NCI-H2029 treated with DMSO at 0.1 percent for 48 hours (cell line): Measurements from ENCODE around the gene EGFL8.

ENCODE experiments used
- DNase-seq: peaks from one replicate; lab custom pipeline; 2025; lab: John Stamatoyannopoulos, UW

EGFL8 gene

GRCh38 chr6:32167761-32168262 lies 3.4 kb downstream of the EGFL8 start:
- no peak for DNase-seq

- DNase-seq: no peak
These were observed 4.0 kb downstream of the EGFL8 start for GRCh38 chr6:32168350-32168749.

- no peak for DNase-seq
These were observed 4.6 kb downstream of the EGFL8 start for GRCh38 chr6:32168807-32169591.

- DNase-seq: no peak
These were observed 5.9 kb downstream of the EGFL8 start for GRCh38 chr6:32170294-32170693.

GRCh38 chr6:32171234-32171633 lies 6.8 kb downstream of the EGFL8 start:
- no peak for DNase-seq

GRCh38 chr6:32173051-32173727 lies 8.8 kb downstream of the EGFL8 start:
- no peak for DNase-seq

GRCh38 chr6:32174416-32174815 lies 10.0 kb downstream of the EGFL8 start:
- no peak for DNase-seq

- DNase-seq: no peak
These were observed 10.9 kb downstream of the EGFL8 start for GRCh38 chr6:32175322-32175710.

- DNase-seq: peak; percentile 82
These were observed 11.5 kb downstream of the EGFL8 start, which contains the start of gene AGPAT1 for GRCh38 chr6:32175711-32176475. TSS of gene AGPAT1 (minus strand) at chr6:32176084. CDS start at chr6:32171496, 4,588 bp downstream.

- peak; percentile 50 for DNase-seq
These were observed 12.2 kb downstream of the EGFL8 start for GRCh38 chr6:32176476-32177182.

GRCh38 chr6:32177183-32177787 lies 12.9 kb downstream of the EGFL8 start:
- DNase-seq: no peak

- DNase-seq: peak; percentile 100
These were observed 13.6 kb downstream of the EGFL8 start, which contains the start of gene RNF5 for GRCh38 chr6:32177788-32178546. TSS of gene RNF5 (plus strand) at chr6:32178405. CDS start at chr6:32178512, 107 bp downstream.

- DNase-seq: no peak
These were observed 14.4 kb downstream of the EGFL8 start for GRCh38 chr6:32178547-32179440.

- no peak for DNase-seq
These were observed 15.5 kb downstream of the EGFL8 start for GRCh38 chr6:32179766-32180405.

- DNase-seq: no peak
These were observed 16.8 kb downstream of the EGFL8 start for GRCh38 chr6:32181148-32181702.

GRCh38 chr6:32181915-32182529 lies 17.6 kb downstream of the EGFL8 start:
- no peak for DNase-seq

GRCh38 chr6:32182555-32182981 lies 18.2 kb downstream of the EGFL8 start:
- DNase-seq: no peak

GRCh38 chr6:32183030-32183429 lies 18.6 kb downstream of the EGFL8 start:
- no peak for DNase-seq
